ENCODE results near the gene NME8.
A peak's percentile ranks its signal among the peaks of the same experiment; 100 is the strongest.

Gene NME8

DNA sequence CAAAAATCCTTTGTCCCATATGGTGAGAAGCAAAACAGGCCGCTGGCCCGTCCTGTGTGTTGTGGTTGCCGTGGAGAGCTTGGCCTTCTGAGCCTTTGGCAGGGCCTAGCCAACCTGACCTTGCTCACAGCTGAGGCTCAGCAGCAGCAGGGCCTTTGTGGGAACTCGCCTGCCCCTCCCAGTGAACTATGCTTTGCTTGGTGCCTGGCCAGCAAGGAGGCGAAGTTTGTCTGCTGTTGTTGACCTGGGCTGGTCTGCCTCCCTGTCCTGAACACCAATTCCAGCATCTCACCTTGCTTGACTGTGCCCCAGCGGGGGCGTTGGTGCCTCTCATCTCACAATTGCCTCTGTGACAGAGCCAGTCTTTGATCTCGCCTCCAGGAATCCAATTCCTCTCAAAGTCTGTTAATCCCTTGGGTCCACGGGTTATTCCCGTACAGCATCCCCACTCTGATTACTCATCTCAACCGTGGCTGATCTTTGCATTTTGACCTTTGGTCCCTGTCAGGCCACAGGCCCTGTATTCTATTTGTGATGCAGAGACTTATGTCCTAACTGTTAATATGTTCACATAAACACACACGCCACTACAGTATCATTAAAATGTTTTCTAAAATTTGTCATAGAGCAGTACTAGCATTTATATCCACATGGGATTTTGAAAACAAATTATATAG, 94.7 kb downstream of the NME8 start:
- no peaks in the 10 kb centered on the region for H3K27me3 ChIP-seq (ENCODE audit: control insufficient read depth, insufficient read depth, low read length)
- peak overlapping the region; percentile 14 for H3K27ac ChIP-seq (ENCODE audit: low read depth, low read length)
- H3K36me3 ChIP-seq (ENCODE audit: control insufficient read depth, insufficient read depth, low read length) = no peaks in the 10 kb centered on the region
- peaks cover 6% of the 10 kb centered on the region for H3K4me1 ChIP-seq (ENCODE audit: control insufficient read depth, insufficient read depth, low read length)
- H3K9ac ChIP-seq (ENCODE audit: low read depth, low read length) = no peak overlapping the region
- no peak overlapping the region for H3K4me3 ChIP-seq (ENCODE audit: low read depth, low read length)
- no peaks in the 10 kb centered on the region for H3K9me3 ChIP-seq (ENCODE audit: control insufficient read depth, insufficient read depth, low read length)

DNA sequence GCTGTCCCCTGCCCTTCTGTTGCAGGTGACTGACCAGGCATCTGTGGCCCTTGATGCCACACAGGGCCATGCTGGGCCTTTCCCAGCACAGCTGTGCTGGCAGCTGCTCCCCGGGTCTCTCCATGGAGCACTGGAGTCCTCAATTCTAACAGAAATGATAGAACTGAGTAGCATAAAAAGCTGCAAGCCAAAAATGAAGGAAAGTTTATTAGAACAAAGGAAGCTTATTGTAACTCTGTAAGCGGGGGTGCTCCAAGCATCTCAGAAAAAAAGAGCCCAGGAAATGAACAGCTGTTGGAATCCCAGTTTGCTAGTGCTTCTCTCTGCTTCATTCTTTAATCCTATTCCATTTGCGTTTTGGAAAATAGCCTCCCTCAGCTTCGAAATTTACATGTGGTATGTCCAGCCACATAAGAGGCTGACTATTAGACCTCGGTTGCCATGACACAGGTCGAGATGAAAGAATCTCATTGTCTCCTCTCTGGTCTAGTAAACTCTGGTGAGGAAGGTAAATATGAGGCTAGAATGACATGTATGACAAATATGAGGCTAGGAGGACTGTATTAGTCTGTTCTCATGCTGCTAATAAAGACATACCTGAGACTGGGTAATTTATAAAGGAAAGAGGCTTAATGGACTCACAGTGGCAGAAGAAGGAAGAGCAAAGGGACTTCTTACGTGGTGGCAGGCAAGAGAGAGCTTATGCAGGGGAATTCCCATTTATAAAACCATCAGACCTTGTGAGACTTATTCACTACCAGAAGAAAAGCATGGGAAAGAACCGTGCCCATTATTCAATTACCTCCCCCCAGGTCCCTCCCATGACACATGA, 95.7 kb downstream of the NME8 start:
- Histone ChIP-seq H3K27me3 (ENCODE audit: control insufficient read depth, insufficient read depth, low read length) (no peaks in the 10 kb centered on the region), H3K27ac (ENCODE audit: low read depth, low read length) (no peak overlapping the region), H3K4me3 (ENCODE audit: low read depth, low read length) (no peak overlapping the region), H3K9me3 (ENCODE audit: control insufficient read depth, insufficient read depth, low read length) (no peaks in the 10 kb centered on the region), H3K4me1 (ENCODE audit: control insufficient read depth, insufficient read depth, low read length) (peaks cover 6% of the 10 kb centered on the region), H3K36me3 (ENCODE audit: control insufficient read depth, insufficient read depth, low read length) (no peaks in the 10 kb centered on the region), H3K9ac (ENCODE audit: low read depth, low read length) (no peak overlapping the region)

DNA sequence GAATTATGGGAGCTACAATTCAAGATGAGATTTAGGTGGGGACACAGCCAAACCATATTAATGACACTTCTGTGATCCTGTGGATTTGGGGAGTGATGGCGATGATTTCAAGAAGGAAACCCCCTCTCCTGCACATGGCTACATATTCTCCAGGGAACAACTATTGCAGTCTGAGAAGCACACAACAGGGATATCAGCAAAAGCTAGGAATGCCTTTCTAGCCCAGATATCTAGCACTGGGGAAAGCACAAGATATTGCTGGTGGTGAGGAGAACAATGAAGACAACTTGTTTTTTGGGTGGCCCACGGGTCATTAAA, 96.3 kb downstream of the NME8 start:
- Histone ChIP-seq H3K4me3 (ENCODE audit: low read depth, low read length) (no peak overlapping the region), H3K9ac (ENCODE audit: low read depth, low read length) (no peak overlapping the region), H3K27ac (ENCODE audit: low read depth, low read length) (no peak overlapping the region), H3K36me3 (ENCODE audit: control insufficient read depth, insufficient read depth, low read length) (no peaks in the 10 kb centered on the region), H3K4me1 (ENCODE audit: control insufficient read depth, insufficient read depth, low read length) (peaks cover 6% of the 10 kb centered on the region), H3K9me3 (ENCODE audit: control insufficient read depth, insufficient read depth, low read length) (no peaks in the 10 kb centered on the region), H3K27me3 (ENCODE audit: control insufficient read depth, insufficient read depth, low read length) (no peaks in the 10 kb centered on the region)

DNA sequence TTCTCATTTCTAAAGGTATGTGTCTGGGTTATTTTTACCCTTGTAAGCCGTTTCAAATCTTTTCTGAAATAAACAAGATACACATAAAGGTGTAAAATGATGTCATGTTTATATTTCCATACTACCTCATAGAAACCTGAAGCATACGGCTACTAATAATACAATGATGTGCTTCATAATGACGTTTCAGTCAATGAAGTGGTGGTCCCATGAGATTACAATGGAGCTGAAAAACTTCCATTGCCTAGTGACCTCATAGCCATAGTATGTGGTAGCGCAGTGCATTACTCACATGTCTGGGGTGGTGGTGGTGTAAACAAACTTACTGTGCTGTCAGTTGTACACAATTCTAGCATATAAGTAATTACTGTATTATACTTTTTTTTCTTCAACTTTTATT, 96.9 kb downstream of the NME8 start:
- Histone ChIP-seq H3K27me3 (ENCODE audit: control insufficient read depth, insufficient read depth, low read length) (no peaks in the 10 kb centered on the region), H3K36me3 (ENCODE audit: control insufficient read depth, insufficient read depth, low read length) (no peaks in the 10 kb centered on the region)

GRCh38 chr7:37947138-37947940, 98.9 kb downstream of the NME8 start:
- no peak overlapping the region for H3K4me3 ChIP-seq (ENCODE audit: low read depth, low read length)
- H3K36me3 ChIP-seq (ENCODE audit: control insufficient read depth, insufficient read depth, low read length) = no peaks in the 10 kb centered on the region
- peaks cover 6% of the 10 kb centered on the region for H3K4me1 ChIP-seq (ENCODE audit: control insufficient read depth, insufficient read depth, low read length)
- H3K27me3 ChIP-seq (ENCODE audit: control insufficient read depth, insufficient read depth, low read length) = no peaks in the 10 kb centered on the region
- H3K9ac ChIP-seq (ENCODE audit: low read depth, low read length) = no peak overlapping the region
- no peak overlapping the region for H3K27ac ChIP-seq (ENCODE audit: low read depth, low read length)
- no peaks in the 10 kb centered on the region for H3K9me3 ChIP-seq (ENCODE audit: control insufficient read depth, insufficient read depth, low read length)

More for the DNA sequence above, 96.9 kb downstream of the NME8 start:
- no peak overlapping the region for H3K27ac ChIP-seq (ENCODE audit: low read depth, low read length)
- no peaks in the 10 kb centered on the region for H3K9me3 ChIP-seq (ENCODE audit: control insufficient read depth, insufficient read depth, low read length)
- no peak overlapping the region for H3K4me3 ChIP-seq (ENCODE audit: low read depth, low read length)
- H3K4me1 ChIP-seq (ENCODE audit: control insufficient read depth, insufficient read depth, low read length) = peaks cover 6% of the 10 kb centered on the region
- no peak overlapping the region for H3K9ac ChIP-seq (ENCODE audit: low read depth, low read length)

DNA sequence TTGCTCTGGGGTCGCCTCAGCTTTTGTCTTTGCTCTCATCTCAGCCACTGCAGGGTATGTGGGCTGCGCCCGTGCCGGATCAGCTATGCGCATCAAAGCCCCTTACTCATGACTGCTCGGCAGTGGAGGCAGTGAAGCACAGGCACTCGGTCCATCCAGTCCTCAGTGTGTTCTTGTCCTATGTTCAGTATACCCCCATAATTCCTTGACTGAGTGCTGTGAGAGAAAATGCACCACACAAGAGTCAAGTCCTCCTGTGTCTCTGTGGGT, 99.5 kb downstream of the NME8 start:
- Histone ChIP-seq H3K4me1 (ENCODE audit: control insufficient read depth, insufficient read depth, low read length) (peaks cover 3% of the 10 kb centered on the region; the same call in 1 of the 2 replicates), H3K4me3 (ENCODE audit: low read depth, low read length) (no peak overlapping the region), H3K27ac (ENCODE audit: low read depth, low read length) (no peak overlapping the region), H3K9ac (ENCODE audit: low read depth, low read length) (no peak overlapping the region), H3K9me3 (ENCODE audit: control insufficient read depth, insufficient read depth, low read length) (no peaks in the 10 kb centered on the region), H3K36me3 (ENCODE audit: control insufficient read depth, insufficient read depth, low read length) (no peaks in the 10 kb centered on the region), H3K27me3 (ENCODE audit: control insufficient read depth, insufficient read depth, low read length) (no peaks in the 10 kb centered on the region)

Data from HUES48 (cell line).